Measurements from ENCODE around the gene RCOR1. TPM values are rescaled to one million over a fixed set of nuclear protein-coding genes. Genes with fewer than 3 reads are reported as not detected.

RCOR1 gene
- total RNA-seq, 1 donor from 2014 or later = 19.7 TPM

DNA sequence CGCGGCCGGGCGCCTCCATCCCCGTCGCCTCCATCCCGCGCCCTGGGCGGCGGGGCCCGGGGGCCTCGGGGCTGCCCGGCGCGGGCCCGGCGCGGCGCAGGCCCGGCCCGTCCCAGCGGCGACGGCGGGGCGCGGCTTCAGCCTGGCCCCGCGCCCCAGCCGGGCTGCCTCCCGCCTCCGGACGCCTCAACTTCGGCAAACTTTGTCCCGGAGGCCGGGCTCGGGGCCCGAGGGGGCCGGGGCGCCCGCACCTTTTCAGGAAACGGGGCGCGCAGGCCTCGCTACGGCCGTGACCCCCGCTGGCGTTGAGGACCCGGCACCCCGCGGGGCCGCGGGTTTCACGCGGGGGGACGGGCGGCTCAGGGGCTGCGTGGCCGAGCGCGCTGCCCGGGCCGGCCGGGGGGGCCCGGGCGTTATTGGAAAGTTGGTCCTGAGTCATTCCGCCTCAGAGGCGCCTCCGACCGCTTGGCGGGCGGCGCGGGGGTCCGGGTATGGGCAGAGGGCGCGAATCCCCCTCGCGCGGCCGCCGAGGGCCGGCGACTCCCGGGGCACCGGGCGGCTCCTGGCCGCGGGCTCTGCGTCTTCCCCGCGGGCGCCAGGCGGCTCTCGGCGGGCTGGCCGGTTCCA lies 185.4 kb downstream of the RCOR1 start:
- DNase-seq (ENCODE audit: low read depth) (no peak), FAIRE-seq (no peak)
- TF ChIP-seq, protein P1, sequence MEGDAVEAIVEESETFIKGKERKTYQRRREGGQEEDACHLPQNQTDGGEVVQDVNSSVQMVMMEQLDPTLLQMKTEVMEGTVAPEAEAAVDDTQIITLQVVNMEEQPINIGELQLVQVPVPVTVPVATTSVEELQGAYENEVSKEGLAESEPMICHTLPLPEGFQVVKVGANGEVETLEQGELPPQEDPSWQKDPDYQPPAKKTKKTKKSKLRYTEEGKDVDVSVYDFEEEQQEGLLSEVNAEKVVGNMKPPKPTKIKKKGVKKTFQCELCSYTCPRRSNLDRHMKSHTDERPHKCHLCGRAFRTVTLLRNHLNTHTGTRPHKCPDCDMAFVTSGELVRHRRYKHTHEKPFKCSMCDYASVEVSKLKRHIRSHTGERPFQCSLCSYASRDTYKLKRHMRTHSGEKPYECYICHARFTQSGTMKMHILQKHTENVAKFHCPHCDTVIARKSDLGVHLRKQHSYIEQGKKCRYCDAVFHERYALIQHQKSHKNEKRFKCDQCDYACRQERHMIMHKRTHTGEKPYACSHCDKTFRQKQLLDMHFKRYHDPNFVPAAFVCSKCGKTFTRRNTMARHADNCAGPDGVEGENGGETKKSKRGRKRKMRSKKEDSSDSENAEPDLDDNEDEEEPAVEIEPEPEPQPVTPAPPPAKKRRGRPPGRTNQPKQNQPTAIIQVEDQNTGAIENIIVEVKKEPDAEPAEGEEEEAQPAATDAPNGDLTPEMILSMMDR (IDR thresholded peaks at IDR 0.05; ENCODE audit: insufficient read depth, low read length, severe bottlenecking) = no peak
- H3K4me3 ChIP-seq (ENCODE audit: low read depth, low read length) = peak overlapping the region; percentile 48
- H3K36me3 ChIP-seq (ENCODE audit: control insufficient read depth, insufficient read depth, low read length) = no peaks in the 10 kb centered on the region
- H3K27me3 ChIP-seq (ENCODE audit: control insufficient read depth, insufficient read depth, low read length) = no peaks in the 10 kb centered on the region

DNA sequence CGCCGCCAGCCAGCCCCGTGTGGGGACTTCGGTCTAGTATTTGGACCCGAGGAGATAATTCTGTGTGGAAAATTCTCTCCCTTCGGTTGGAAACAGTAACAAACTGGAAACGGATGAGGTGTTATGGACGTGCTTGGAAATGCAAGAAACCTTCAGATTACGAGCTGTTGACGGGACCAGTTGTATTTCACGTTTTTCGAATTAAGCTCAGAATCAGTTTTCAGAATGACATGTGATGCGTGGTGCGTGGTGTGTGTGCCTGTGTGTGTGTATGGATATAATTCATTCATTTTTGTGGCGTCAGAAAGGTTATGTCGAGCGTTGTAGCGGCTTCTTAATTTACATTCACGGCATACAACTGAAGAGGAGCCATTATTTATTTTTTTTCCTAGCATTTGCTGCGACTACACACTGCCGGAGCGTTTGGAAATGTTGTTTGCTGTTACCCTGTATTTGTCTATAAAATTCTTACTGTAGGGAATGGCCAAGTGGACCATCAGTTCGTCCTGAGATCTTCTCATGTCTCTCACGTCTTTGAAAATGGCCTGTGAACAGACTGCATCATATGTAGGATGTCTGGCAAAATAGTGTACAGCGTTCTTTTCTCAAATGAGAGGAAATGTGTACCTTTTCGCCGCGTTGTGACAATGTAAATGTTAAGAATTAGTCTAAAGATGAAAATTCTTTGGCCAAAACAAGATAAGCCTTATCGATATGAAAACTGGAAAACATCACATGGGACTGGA lies 186.1 kb downstream of the RCOR1 start:
- TF ChIP-seq, protein P1 (IDR thresholded peaks at IDR 0.05; ENCODE audit: insufficient read depth, low read length, severe bottlenecking) = no peak
- Histone ChIP-seq H3K36me3 (ENCODE audit: control insufficient read depth, insufficient read depth, low read length) (no peaks in the 10 kb centered on the region), H3K27me3 (ENCODE audit: control insufficient read depth, insufficient read depth, low read length) (no peaks in the 10 kb centered on the region), H3K4me3 (ENCODE audit: low read depth, low read length) (peak overlapping the region; percentile 48)
- no peak for FAIRE-seq
- DNase-seq (ENCODE audit: low read depth) = peak; percentile 22

DNA sequence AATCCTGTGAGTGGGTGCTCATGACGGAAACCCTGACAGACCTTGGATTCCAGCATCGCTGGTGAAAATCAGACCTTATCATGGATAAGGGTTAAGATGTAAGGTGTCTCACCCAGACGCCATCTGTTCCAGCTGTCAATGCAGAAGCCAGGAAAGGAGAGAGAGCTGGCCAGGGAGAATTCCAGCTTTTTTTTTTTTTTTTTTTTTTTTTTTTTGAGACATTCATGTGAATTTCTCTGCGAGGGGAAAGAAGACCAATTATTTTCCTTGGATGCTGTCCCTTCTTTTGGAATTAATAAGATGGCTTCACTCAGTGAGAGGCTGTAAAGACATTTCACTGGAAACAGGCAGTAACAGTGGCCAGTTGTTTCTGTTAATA lies 186.6 kb downstream of the RCOR1 start:
- H3K36me3 ChIP-seq (ENCODE audit: control insufficient read depth, insufficient read depth, low read length) = no peaks in the 10 kb centered on the region
- H3K4me3 ChIP-seq (ENCODE audit: low read depth, low read length) = peak overlapping the region; percentile 48
- FAIRE-seq = no peak
- H3K27me3 ChIP-seq (ENCODE audit: control insufficient read depth, insufficient read depth, low read length) = no peaks in the 10 kb centered on the region
- DNase-seq (ENCODE audit: low read depth) = no peak
- TF ChIP-seq, protein P1 (IDR thresholded peaks at IDR 0.05; ENCODE audit: insufficient read depth, low read length, severe bottlenecking) = no peak

DNA sequence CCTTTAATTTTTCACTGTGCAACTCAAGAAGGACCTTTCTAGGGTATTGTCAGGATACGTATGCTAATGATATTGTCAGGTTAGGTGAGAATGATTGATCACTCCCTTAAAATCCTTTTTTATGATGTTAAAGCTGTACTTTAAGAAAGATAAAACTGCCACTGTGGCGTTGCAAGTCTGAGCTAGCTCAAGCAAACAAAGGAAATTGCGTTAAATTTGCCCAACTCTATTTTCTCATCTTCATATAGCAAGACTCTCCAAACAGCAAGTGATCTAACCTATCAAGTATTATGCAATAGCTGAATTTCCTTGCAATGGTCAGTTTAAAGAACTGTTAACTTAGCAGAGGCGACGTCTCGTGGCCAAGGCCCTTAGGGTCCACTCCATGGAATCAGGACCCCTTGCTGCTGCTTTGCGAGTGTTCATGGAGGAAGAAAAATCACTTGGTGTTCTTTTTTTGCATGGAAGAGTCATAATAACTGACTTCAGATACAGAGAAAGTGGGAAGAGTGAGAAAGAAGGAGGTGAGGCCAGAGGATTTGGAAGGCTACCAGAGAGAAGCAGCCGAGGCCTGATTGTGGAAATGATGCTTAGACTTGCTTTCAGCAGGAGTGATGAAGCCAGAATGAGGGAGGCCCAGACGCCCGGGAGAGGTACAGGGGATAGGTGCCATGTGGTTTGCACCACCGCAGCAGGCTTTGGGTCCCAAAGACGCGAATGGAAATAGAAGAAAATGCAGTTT lies 187.3 kb downstream of the RCOR1 start:
- TF ChIP-seq, protein P1 (IDR thresholded peaks at IDR 0.05; ENCODE audit: insufficient read depth, low read length, severe bottlenecking) = no peak
- no peak overlapping the region for H3K4me3 ChIP-seq (ENCODE audit: low read depth, low read length)
- no peak for FAIRE-seq
- no peaks in the 10 kb centered on the region for H3K36me3 ChIP-seq (ENCODE audit: control insufficient read depth, insufficient read depth, low read length)
- peak; percentile 77 for DNase-seq (ENCODE audit: low read depth)
- H3K27me3 ChIP-seq (ENCODE audit: control insufficient read depth, insufficient read depth, low read length) = no peaks in the 10 kb centered on the region

Other genes with a start within 250 kb of the RCOR1 start
- gene CINP, start 229.8 kb upstream of the RCOR1 start, total RNA-seq = 38.4 and 42.9 TPM in 2 replicates
- 4.7 and 7.6 TPM in 2 replicates for gene TECPR2, start 229.7 kb upstream of the RCOR1 start, total RNA-seq
- gene ANKRD9, start 82.9 kb upstream of the RCOR1 start, total RNA-seq = 34.8 and 36.1 TPM in 2 replicates
- gene TRAF3, start 184.8 kb downstream of the RCOR1 start, total RNA-seq = 34.6 and 35.3 TPM in 2 replicates

All from bronchial epithelial cell (primary cell).